Measurements from ENCODE around the gene MIEF1.

- no peak for TF ChIP-seq CTCF (IDR thresholded peaks at IDR 0.05; ENCODE audit: low read length)
- TF ChIP-seq EZH2 (IDR thresholded peaks at IDR 0.05; ENCODE audit: borderline replicate concordance, low read length) = no peak
Measured at GRCh38 chr22:39487826-39488520, 14.1 kb upstream of the MIEF1 start.

Measured in OCI-LY1 (cell line).